ENCODE data around the gene TBXAS1. TPM values are rescaled to one million over a fixed set of nuclear protein-coding genes. Genes with fewer than 3 reads are reported as not detected.

The TBXAS1 gene
- total RNA-seq, 4 donors from 2014 or later, result 23.0 to 128 (median 47.3) TPM

- TF ChIP-seq, protein P1, sequence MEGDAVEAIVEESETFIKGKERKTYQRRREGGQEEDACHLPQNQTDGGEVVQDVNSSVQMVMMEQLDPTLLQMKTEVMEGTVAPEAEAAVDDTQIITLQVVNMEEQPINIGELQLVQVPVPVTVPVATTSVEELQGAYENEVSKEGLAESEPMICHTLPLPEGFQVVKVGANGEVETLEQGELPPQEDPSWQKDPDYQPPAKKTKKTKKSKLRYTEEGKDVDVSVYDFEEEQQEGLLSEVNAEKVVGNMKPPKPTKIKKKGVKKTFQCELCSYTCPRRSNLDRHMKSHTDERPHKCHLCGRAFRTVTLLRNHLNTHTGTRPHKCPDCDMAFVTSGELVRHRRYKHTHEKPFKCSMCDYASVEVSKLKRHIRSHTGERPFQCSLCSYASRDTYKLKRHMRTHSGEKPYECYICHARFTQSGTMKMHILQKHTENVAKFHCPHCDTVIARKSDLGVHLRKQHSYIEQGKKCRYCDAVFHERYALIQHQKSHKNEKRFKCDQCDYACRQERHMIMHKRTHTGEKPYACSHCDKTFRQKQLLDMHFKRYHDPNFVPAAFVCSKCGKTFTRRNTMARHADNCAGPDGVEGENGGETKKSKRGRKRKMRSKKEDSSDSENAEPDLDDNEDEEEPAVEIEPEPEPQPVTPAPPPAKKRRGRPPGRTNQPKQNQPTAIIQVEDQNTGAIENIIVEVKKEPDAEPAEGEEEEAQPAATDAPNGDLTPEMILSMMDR (IDR thresholded peaks at IDR 0.05; ENCODE audit: low read depth), result no peak
Observed at GRCh38 chr7:139798892-139799291, 30.2 kb upstream of the TBXAS1 start.

GRCh38 chr7:139799586-139799985, 29.5 kb upstream of the TBXAS1 start:
- TF ChIP-seq, protein P1 (IDR thresholded peaks at IDR 0.05; ENCODE audit: low read depth), result no peak

DNA sequence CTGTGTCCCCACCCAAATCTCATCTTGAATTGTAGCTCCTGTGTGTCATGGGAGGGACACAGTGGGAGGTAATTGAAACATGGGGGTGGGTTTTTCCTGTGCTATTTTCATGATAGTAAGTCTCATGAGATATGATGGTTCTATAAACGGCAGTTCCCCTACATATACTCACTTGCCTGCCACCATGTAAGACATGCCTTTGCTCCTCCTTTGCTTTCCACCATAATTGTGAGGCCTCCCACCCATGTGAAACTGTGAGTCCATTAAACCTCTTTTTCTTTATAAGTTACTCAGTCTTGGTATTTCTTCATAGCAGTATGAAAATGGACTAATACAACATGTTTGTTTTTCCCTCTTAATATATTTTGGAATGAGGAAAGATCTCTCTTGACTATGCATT, 24.5 kb upstream of the TBXAS1 start:
- TF ChIP-seq, protein P1 (IDR thresholded peaks at IDR 0.05; ENCODE audit: low read depth), result no peak

- TF ChIP-seq, protein P1 (IDR thresholded peaks at IDR 0.05; ENCODE audit: low read depth), result no peak
Observed at GRCh38 chr7:139807009-139807408, 22.1 kb upstream of the TBXAS1 start.

GRCh38 chr7:139808427-139808826, 20.6 kb upstream of the TBXAS1 start:
- TF ChIP-seq, protein P1 (IDR thresholded peaks at IDR 0.05; ENCODE audit: low read depth), result no peak

DNA sequence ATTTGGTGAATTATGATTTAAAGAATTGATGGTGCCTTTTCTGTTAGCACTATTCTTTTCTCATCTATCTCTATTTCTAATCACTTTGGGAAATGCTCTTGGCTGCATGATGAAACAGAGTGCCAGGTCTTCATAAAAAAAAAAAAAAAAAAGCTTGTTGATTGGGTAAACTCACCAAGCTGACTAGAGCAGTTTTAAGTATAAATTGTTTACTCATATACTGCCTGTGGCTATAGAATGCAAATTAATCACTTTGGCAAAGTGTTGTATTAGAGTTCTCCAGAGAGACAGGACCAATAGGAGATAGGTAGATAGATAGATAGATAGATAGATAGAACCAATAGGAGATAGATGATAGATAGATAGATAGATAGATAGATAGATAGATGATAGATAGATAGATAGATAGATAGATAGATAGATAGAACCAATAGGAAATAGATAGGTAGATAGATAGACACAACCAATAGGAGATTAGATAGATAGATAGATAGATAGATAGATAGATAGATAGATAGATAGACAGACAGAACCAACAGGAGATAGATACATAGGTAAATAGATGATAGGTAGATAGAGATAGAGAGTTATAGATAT, 20.1 kb upstream of the TBXAS1 start:
- TF ChIP-seq, protein P1 (IDR thresholded peaks at IDR 0.05; ENCODE audit: low read depth), result no peak

DNA sequence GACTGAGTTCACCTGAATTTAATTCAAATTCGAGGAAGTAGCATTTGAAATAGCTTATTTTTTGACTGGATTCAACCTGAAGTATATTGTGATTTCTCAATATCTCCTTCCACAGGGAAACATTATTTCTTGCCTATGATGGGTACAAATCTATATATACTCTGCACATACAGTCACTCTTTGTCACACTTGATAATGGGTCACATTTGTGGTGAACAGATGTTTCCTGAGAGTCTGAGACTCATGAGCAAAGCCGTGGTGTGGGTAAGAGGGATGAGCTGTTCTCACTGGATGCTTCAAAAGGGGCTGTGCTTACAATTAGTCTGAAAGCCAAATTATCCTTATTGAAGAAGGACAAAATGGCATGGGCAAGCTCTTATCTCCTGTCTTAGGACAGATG, 18.0 kb upstream of the TBXAS1 start:
- TF ChIP-seq, protein P1 (IDR thresholded peaks at IDR 0.05; ENCODE audit: low read depth), result no peak
